Measurements from ENCODE around the gene PIWIL4. TPM values are rescaled to one million over a fixed set of nuclear protein-coding genes. Genes with fewer than 3 reads are reported as not detected.
"Not testable (repeated sequence)": the region's sequence is repeated elsewhere in the genome, so short reads cannot be mapped to it uniquely, and the experiment has no call there.

Gene PIWIL4
- total RNA-seq, 1 donor from 2014 or later, result 0.80 TPM

GRCh38 chr11:94639901-94640721, 72.9 kb downstream of the PIWIL4 start:
- no peak for ATAC-seq

GRCh38 chr11:94641167-94641761, 74.1 kb downstream of the PIWIL4 start:
- ATAC-seq, result no peak

- not testable (repeated sequence) for ATAC-seq
Measured at GRCh38 chr11:94643186-94643585, 76.0 kb downstream of the PIWIL4 start.

GRCh38 chr11:94647926-94648325, 80.8 kb downstream of the PIWIL4 start:
- no peak for ATAC-seq

GRCh38 chr11:94648789-94649188, 81.6 kb downstream of the PIWIL4 start:
- ATAC-seq, result no peak

GRCh38 chr11:94649254-94649653, 82.1 kb downstream of the PIWIL4 start:
- ATAC-seq, result no peak

- ATAC-seq, result no peak
Measured at GRCh38 chr11:94649964-94650623, 82.9 kb downstream of the PIWIL4 start.

- no peak for ATAC-seq
Measured at GRCh38 chr11:94650756-94651155, 83.6 kb downstream of the PIWIL4 start.

- ATAC-seq, result no peak
Measured at GRCh38 chr11:94652735-94653284, 85.6 kb downstream of the PIWIL4 start.

- ATAC-seq, result no peak
Measured at GRCh38 chr11:94653561-94653960, 86.4 kb downstream of the PIWIL4 start.

- ATAC-seq, result no peak
Measured at GRCh38 chr11:94654201-94654600, 87.0 kb downstream of the PIWIL4 start.

GRCh38 chr11:94655291-94655690, 88.1 kb downstream of the PIWIL4 start:
- ATAC-seq, result no peak

GRCh38 chr11:94655956-94656355, 88.8 kb downstream of the PIWIL4 start:
- ATAC-seq, result no peak

GRCh38 chr11:94656968-94657367, 89.8 kb downstream of the PIWIL4 start:
- no peak for ATAC-seq

- no peak for ATAC-seq
Measured at GRCh38 chr11:94657629-94658028, 90.5 kb downstream of the PIWIL4 start.

GRCh38 chr11:94658386-94658785, 91.2 kb downstream of the PIWIL4 start:
- peak; percentile 52 for ATAC-seq

- ATAC-seq, result no peak
Measured at GRCh38 chr11:94658888-94659287, 91.7 kb downstream of the PIWIL4 start.

- no peak for ATAC-seq
Measured at GRCh38 chr11:94661444-94661843, 94.3 kb downstream of the PIWIL4 start.

GRCh38 chr11:94662065-94662779, 95.1 kb downstream of the PIWIL4 start:
- no peak for ATAC-seq

- ATAC-seq, result no peak
Measured at GRCh38 chr11:94662846-94663390, 95.8 kb downstream of the PIWIL4 start.

GRCh38 chr11:94664346-94664745, 97.2 kb downstream of the PIWIL4 start:
- peak; percentile 51 for ATAC-seq

GRCh38 chr11:94665116-94665659, 98.0 kb downstream of the PIWIL4 start:
- ATAC-seq, result no peak
